GM18505 (cell line): ENCODE results near the gene CLEC11A.
A peak's percentile ranks its signal among the peaks of the same experiment; 100 is the strongest.

Source experiments
- ATAC-seq: cut with Tn5 transposase; IDR thresholded peaks from one replicate; pipeline ENCODE4 v1.9.1; 2021; ENCODE audit not compliant: unreplicated experiment
- POLR2A ChIP-seq: IDR thresholded peaks from 4 replicates; pipeline ENCODE4 v1.6.1; 2011; ENCODE audit warnings: borderline replicate concordance; ENCODE audit not compliant: insufficient read depth, insufficient read length; ENCODE audit errors: extremely low read depth

The CLEC11A gene

DNA sequence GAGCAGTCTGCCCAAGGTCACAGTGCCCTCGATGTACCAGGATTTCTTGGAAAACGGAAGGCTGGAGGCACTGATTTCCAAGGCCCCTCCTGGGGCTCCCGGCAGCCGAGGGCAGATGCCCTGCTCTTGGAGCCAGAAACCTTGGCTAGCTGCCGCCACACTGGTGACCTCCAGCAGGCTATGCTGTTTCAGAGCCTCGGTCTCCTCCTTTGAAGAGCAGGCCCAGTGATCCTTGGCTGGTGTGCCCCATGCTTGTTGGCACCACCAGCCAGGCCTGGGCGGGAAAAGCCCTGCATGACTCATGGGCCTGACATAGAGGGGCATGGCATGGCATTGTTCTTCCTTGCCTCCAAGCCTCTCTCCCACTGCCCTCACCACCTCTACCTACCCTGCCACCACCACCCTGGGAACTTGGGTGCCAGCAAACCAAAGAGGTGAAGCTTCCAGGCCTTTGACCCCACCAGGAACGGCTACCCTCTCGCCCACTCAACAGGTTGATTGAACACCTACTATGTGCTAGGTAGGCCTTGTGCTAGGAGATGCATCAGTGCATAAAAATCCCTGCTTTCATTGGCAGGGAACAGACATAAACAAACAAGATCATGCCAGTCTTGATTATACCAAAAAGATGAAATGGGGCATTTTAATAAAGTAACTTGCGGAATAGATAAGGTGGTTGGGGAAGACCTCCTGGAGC, 1.6 kb upstream of the CLEC11A start:
- no peak for TF ChIP-seq POLR2A
- ATAC-seq, result no peak

GRCh38 chr19:50722201-50723013, 757 bp upstream of the CLEC11A start:
- no peak for TF ChIP-seq POLR2A
- ATAC-seq, result no peak

DNA sequence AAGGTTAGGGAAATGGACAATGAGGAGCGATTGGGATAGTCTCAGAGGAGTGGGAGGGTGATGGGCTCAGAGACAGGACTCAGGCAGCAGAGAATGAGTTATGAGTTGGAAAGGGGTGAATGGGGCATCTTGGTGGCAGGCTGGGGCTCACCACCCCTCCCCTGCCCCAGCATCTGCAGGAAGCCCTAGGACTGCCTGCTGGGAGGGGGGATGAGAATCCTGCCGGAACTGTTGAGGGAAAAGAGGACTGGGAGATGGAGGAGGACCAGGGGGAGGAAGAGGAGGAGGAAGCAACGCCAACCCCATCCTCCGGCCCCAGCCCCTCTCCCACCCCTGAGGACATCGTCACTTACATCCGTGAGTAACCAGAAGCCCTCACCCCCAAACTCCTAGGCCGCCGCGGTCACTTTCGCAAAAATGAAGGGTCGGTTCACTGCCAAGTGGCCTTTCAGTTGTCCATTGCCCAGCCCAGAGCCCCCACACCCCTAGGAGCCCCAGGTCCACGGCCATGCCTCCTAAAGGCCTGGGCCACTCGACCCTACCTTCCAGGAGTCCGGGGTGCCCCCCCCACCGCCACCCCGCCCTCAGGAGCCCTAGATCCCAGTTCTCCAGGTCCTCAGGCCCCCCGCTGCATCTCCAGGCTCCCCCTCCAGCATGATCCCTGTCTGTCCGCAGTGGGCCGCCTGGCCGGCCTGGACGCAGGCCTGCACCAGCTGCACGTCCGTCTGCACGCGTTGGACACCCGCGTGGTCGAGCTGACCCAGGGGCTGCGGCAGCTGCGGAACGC, 764 bp downstream of the CLEC11A start:
- TF ChIP-seq POLR2A, result no peak
- ATAC-seq, result no peak

DNA sequence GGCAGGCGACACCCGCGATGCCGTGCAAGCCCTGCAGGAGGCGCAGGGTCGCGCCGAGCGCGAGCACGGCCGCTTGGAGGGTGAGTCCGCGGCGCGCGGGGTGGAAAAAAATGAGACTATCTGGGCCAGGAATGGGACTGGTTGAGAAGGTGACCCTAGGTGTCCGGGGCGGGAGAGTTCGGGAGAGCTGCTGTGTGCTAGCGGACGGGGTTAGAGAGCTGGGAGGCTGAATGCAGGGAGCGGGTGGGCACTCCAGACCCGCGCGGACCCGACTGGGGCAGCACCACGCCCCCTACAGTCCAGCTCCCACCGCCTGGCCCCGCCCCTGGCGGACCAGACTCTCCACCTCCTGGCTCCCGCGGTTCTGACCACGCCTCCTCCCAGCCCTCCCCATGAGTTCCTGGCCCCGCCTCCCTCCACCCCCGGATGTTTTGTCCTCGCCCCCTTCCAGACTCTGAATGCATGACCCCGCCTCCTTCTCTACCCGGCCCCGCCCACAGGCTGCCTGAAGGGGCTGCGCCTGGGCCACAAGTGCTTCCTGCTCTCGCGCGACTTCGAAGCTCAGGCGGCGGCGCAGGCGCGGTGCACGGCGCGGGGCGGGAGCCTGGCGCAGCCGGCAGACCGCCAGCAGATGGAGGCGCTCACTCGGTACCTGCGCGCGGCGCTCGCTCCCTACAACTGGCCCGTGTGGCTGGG, 1.5 kb downstream of the CLEC11A start:
- peak; percentile 69 for ATAC-seq
- TF ChIP-seq POLR2A, result peak; percentile 63

- ATAC-seq, result peak; percentile 33
- TF ChIP-seq POLR2A, result no peak
These were observed 2.2 kb downstream of the CLEC11A start for GRCh38 chr19:50725218-50725910.

DNA sequence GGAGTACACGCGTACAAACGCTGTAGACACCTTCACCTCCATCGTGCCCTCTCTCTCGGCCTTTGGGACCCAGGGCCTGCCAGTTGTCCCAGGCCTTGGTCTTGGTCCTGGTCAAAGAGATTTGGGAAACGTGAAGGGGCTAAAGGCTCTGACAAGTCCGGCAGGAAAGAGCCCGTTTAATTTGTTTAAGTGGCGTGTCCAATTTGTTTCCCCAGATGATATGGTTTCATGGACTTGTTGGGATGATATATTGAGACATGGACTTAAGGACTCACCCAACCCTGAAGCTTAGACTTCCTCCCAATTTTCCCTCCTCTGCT, 2.7 kb downstream of the CLEC11A start:
- no peak for ATAC-seq
- TF ChIP-seq POLR2A, result no peak

GRCh38 chr19:50728084-50728737, 5.0 kb downstream of the CLEC11A start:
- no peak for TF ChIP-seq POLR2A

DNA sequence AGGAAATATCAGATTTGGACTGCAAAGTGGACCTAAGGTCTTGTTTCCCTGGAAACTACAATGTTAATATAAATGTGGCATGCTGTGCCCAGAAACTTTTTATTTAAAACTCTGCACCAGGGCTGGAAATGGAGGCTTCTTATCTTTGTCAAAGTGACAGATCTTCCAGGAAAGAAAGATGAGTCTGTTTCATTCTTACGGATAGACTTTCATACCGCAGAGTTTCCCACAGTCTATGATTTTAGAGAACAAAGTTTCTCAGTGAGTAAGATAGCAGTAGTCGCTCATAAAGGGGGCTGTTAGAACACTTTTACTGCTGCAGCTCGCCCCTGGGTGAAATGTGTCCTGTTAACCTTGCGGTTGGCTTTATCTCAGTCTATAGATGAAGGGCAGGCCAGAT, 6.7 kb downstream of the CLEC11A start:
- no peak for ATAC-seq
- no peak for TF ChIP-seq POLR2A

More at GRCh38 chr19:50728084-50728737, 5.0 kb downstream of the CLEC11A start:
- ATAC-seq, result no peak

DNA sequence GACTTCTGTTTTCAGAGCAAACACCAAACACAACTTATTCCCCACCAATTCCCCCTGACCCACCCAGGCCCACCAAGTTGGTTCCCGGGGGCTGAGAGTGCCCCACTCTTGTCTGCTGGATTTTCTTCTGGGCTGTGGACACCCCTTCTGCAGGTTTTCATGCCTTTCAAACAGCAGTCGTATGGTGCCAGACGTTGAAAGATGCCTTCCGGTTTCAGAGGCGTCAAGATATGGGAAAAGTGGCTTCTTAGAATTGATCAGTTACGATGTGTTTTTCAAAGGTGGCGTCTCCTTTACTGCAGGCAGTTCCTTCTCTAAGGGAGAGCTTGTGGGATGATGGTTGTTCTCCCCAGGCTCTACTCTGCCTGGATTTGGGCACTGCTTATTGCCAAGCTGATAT, 12.7 kb downstream of the CLEC11A start:
- no peak for ATAC-seq
- TF ChIP-seq POLR2A, result no peak

GRCh38 chr19:50736338-50736737, 13.2 kb downstream of the CLEC11A start:
- TF ChIP-seq POLR2A, result no peak
- no peak for ATAC-seq

DNA sequence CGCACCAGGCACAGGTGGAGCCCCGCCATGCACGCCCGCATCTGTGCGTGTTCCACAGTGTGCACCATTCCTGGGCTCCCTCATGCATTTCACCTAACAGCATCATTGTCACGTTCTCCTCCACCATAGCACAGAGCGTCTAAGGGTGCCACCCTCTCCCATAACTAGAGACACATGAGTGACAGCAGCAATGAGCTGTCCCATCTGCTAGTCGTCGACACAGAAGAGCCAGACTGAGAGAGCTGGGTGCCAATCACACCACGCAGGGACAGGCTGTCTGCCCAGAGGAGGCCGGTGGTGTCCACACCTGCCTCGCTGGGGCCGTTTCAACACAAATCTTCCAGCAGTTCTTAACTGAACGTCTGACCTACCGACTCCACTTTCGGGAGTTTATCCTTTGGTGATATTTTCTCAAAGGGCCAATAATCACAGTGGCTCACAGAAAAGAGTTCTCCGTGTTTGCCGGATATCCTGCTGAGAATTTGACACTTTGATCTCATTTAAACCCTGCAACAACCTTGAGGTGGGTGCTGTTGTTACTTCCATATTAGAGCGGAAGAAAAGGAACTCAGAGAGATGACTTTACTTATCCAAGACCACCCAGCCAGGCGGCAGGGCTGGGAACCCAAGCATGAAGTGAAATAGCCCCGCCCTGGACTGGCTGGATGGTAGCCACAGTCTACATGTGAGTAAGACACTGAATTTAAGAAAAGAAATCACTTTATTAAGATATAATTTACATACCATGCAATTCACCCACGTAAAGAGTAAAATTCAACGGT, 16.2 kb downstream of the CLEC11A start:
- ATAC-seq, result no peak
- no peak for TF ChIP-seq POLR2A

- TF ChIP-seq POLR2A, result no peak
- ATAC-seq, result no peak
These were observed 16.8 kb downstream of the CLEC11A start for GRCh38 chr19:50739914-50740426.
